Left cardiac atrium (tissue), 4 donors: Measurements from ENCODE around the gene PRPF38B. TPM values are rescaled to one million over a fixed set of nuclear protein-coding genes. Genes with fewer than 3 reads are reported as not detected.

ENCODE experiments used
- ATAC-seq, 2 donors: fragments of 200-7000 bp; cut with Tn5 transposase; one replicate each; pipeline ENCODE4 v1.9.1; 2020; ENCODE audit warnings: mild to moderate bottlenecking in 2 of 2, moderate library complexity in 2 of 2
- DNase-seq: peaks from one replicate; pipeline ENCODE4 v3.0.0-alpha.2; 2020
- intact Hi-C, 2 donors: fragments of 100-400 bp; cut with DNase I; formaldehyde crosslinking; loops; one replicate each; pipeline versions ENCODE4 v1.14.1 to v1.15.1; 2022 to 2023
- total RNA-seq, 2 donors: library from RNA; stranded (reverse); fragmentation: NEBNext Ultra II Directional; extraction: Animal tissue kit (Norgen Biotek cat#: 25700); gene quantifications; one replicate each; pipeline ENCODE4 v1.2.1, GENCODE V29; 2021
- donor health status: DM: no; HTN: yes; CAD: no.
- donor health status: DM: no; HTN: yes; CAD: no; lungs with severe emphysema.
- donor health status: DM: yes; HTN: yes; CAD: no.
- donor health status: Dilated cardiomyopathy.

Gene PRPF38B
- total RNA-seq, 2 donors from 2014 or later: 18.9 to 22.6 TPM

DNA sequence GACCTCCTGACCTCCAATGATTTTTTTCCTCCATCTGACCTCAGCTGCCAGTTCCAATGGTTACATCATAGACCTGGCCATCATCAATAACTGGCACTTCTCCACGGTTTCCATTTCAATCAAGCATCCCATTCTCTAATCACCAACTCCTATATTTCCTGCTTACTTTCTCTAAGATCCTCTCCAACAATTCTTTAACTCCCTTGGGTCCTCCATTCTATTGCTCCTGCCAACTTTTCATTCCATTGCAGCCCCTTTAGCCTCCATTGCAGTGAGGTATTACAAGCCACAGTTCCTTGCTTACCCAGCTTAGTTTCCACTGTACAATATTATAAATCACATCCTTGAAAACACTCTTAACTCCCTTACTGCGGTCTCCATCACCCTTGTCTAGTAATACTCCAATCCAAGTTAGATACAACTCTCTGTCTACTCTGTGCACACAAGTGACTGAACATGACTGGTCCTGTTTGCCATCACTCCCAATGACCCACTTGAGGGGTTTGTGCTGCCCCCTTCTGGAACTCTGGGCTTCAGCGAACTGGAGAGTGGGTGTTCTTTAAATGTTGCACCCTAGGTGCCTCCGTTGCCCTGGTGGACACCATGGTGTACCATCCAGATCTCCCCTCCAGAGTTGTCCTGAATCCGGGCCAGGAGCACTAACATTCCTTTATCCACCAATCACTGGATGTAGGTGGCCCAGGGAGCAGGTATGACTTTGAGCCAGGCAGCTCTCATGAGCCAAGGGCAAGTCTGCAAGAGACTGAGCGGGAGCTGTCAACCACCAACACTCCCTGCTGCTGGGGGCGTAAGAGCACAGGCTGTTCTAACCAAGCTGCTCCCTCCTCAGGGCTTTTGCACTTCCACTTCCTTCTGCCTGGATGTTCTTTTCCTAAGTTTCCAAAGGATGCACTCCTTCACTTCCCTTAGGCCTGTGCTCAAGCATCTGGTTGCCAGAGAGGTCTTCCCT is 16.9 kb downstream of the PRPF38B start:
- DNase-seq (no peak), ATAC-seq (peak in 1 of 2 donors; percentile 19)
- intact Hi-C loops: no loop called here

DNA sequence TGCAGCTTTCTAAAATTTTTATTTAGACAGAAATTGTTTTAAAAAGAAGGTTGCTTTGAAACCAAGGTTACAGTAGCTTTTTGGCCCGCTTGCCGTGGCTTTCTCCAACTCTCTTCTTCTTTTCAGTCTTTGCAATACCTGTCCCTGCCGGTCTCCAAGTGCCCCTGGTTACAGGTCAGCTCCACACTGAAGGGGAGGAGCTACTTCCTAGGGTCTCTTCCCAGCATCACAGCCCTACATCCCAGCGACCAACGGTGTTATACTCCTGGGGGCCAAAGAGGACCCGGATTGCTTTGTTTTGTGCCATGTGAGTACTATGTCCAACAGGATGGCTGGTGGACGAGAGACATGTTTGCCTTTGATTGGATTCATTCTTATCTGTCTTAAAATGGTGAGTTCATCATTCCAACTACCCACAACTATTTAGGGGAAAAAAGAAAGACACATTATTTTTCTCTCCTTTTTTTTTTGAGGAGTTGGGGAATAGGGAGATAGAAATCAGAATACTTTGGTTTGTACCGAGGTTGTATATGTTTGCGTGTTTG is 20.6 kb downstream of the PRPF38B start, which contains the start of gene FNDC7:
TSS of gene FNDC7 (plus strand) at position 303 of the 545 bp plus-strand sequence. CDS start at position 329, 26 bp downstream.
- no peak for ATAC-seq
- intact Hi-C loops: no loop called here
- DNase-seq: no peak

DNA sequence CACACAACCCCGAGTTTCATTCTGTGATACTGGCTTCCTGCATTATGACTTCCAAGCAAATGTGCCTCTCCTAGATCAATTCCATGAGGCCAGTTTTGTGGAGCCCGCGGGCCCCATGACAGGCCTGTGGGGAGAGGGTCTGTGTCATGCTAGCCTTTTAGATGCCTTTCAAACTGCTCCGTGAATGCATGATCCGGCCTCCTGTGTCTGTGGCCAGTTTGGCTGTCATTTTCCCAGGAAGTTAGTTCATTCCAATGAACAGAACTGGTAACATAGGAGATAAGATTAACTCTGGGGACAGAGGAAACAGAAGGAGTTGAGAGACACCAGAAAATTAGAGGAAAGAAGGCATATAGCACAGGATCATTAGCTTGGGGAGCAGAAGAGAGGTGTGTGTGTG is 23.8 kb downstream of the PRPF38B start:
- intact Hi-C loops: no loop called here
- ATAC-seq (peak; percentile 9 to 70), DNase-seq (no peak)

DNA sequence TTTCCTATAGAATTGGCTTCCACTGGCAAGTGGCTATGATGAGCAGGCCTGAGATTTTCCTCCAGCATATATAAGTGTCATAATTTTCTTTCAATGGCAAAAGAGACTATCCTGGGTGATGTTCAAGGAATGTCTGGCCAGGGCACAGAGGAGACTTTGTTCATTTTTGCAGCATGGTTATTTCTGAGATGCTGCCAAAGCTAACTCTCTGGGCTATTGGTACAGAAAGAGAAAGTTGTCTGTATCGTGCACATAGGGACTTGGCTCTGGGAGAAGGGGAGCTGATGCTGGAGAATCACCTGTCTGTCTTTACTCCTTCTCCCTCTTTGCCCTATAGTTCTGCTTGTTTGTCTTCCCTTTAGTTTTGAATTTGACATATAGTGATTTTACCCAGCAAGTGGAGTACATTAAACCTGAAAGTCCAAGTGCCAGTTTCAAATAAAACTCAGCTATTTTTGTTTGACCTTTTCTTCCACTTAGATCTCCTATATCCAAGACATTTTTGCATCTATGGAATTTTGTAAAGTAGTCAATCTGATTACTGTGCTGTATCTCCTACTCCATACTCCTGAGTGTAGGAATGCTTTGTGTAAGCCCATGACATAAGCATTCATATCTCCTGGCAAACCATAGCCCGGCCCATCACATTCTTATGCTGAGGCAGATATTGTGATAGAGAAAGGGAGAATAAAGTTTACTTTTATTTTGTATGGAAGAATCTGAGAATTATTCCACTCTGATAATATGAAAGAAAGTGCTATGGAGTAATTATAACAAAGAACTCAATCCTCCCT is 24.5 kb downstream of the PRPF38B start:
- DNase-seq: no peak
- intact Hi-C loops: no loop called here
- peak in 1 of 2 donors; percentile 7 for ATAC-seq

DNA sequence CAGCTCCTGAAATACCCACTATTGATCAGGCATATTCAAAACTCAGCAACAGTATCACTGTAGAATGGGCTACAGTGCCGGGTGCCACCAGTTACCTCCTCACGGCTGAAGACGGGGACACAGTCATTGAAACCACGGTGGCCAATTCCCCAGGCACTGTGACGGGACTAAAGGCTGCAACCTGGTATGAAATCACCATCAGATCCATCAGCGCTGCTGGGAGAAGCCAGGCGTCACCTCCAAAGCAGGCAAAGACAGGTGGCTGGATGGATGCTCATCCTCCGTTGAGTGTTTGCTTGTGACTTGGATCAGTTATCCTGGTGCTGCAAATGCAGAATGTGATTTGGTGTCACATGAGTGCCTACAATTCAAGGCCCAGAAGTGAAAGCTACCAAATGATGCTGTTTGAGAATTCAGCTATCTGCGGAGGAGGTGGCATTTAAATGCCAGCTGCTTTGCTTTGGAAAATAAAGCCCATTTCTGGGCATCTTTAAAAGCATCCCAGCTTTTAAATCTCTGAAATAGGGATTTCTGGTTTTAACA is 25.7 kb downstream of the PRPF38B start:
- intact Hi-C loops: no loop called here
- ATAC-seq: no peak
- DNase-seq: no peak

DNA sequence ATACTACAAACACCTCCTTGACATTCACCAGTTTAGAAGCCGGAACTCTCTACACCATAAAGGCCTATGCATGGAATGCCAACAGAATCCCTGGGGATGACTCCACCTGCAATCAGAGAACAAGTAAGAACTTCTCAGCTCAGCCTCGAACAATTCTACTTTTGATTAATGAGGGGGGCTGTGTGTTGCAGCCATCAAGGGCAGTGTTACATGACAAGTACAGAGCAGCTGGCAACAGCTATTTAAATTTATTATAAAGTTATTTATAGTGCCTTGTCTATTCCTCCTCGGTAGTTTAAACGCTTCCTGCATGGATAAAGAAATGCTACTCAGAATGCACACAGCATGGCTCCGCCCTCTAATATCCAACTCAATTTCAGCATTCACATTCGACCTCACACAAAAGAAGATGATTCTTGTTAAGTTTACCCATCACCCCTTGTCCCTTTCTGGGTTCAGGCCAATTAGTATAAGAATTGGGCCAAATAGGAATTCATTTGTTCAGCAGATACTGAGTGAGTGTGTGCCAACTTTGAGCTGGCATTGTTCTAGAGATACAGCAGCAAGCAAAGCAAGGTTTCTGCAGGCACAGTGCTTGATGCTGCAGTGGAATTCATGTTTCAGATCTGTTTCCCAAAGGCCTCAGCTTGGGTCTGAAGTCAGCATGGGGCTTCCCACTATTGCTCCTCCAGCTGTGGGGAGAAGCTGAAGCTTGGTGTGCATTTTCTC is 27.0 kb downstream of the PRPF38B start:
- intact Hi-C loops: no loop called here
- DNase-seq (no peak), ATAC-seq (peak in 1 of 2 donors; percentile 5)

DNA sequence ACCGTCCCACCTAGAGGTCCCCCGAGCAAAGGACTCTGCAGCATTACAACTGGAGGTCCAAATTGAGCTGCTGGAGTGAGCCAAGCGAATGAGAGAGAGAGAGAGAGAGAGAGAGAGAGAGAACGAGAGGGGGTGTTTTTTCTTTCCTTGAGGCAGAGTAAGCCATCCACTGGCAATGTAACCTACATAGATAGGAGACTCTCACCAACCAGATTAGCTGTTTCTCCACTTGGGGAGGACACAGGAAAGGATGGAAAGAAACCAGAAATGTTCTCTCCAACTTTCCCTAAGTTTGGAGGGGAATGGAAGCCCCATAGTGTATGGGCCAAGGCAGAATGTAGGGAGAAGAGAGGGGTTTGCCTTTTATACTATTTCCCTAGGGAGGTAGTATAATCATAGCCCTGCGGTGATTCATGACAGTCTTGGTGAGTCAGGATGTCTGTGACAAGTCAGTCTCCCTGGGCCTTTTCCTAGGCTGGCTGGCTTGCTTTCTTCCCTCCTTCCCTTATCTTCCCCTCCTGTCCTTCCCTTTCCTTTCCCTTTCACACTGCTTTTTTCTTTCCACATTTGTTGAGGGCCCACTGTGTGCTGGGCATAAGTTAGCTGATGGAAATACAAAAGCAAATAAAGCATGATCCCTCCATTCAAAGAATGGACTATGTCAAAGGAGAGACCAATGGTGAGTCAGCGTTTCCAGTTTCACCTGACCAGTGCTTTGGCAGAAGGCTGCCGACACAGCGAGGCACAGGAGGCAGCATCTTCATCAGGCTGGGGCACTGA is 27.7 kb downstream of the PRPF38B start:
- intact Hi-C loops: no loop called here
- ATAC-seq: peak; percentile 32 to 88
- DNase-seq: peak; percentile 45

DNA sequence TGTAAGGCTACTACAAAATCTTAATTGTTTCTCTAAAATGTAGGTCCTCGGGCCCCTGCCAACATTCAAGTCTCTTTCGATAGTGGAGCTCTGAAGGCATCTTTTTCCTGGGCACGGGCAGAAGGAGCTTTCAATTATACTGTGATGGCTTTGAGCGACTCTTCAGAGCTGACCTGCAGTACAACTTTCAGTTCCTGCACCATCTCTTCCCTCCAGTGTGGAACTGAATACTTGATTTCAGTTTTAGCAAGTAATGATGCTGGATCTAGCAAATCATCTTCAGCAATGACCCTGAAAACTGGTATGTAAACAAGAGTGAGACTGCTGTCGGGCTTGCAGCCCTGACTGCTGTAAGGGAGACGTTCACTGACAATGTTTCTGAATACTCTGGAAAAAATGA is 30.2 kb downstream of the PRPF38B start:
- intact Hi-C loops: no loop called here
- DNase-seq (no peak), ATAC-seq (no peak)

DNA sequence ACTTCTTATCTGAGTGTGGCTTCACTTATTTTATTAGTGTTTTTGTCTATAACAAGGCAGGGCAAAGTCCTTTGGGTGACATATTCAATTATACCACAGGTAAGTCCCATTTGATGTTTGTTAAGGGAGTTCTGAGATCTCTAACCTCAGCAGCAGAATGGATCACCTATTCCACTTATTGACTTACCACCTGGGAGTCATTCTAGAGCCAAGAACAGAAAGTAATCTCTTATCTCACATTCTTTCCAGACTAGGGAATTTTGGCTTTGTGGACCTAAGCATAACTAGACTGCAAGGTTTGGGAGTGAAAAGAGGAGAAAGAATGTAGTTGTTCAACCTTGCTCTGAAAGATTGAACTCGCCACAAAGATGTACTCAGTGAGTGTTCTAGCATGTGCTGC is 33.8 kb downstream of the PRPF38B start:
- DNase-seq (no peak), ATAC-seq (no peak)
- intact Hi-C loops: no loop called here

DNA sequence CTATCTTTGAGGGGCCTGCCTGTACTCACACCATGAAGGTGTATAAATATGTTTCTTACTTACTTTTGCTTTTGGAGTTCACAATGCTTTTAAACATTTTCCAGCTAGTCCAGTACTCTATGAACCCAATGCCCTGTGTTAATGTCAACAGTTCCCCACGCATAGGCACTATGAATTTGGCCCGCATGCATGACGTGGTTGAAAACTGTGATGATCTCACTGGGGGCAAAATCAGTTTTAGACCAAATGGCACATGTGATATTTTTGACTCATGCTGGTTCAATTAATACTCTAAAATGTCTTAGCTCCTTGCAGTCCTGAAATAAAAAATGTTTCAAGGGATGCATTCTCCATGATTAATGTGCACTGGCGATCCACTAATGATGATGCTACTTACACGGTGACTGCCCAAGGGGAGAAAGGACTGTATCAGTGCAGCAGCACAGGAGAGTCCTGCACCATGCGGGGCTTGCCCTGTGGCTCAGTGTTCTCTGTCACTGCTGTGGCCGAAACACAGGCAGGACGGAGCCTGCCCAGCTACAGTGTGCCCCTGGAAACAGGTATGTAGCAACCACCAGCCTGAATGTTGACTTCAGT is 36.3 kb downstream of the PRPF38B start:
- ATAC-seq (no peak), DNase-seq (no peak)
- intact Hi-C loops: no loop called here

DNA sequence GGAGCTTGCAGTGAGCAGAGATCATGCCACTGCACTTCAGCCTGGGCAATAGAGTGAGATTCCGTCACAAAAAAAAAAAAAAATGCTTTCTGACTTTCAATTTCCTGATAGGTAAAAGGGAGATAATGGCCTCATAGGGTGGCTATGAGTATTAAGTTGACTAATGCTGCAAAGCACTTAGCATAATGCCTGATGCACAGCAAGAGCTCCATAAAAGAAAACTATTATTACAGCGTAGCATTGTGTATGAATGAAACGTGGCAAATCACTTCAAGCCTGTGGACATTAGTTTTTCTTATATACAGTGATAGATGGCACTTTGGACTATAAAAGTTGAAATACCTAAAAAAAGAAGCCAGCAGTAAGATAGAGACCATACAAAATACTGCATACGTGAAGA is 37.4 kb downstream of the PRPF38B start:
- DNase-seq (no peak), ATAC-seq (no peak)
- intact Hi-C loops: no loop called here

DNA sequence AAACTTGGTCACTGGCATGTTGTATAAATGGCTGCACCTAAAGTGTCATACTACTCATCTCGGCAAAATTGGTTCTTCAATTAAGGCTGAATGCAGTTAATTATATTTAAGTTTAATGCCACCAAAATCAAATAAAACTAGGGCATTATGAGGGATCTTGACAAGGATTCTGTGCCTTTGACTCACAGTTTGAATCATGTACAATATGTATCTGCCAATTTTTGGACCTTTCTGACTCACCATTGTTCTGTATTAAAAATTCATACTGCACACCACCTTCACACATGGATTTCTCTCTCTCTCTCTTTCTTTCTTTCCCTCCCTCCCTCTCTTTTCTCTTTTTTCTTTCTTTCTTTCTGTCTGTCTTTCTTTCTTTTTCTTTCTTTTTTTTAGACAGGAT is 40.3 kb downstream of the PRPF38B start:
- intact Hi-C loops: no loop called here
- DNase-seq (no peak), ATAC-seq (no peak)

DNA sequence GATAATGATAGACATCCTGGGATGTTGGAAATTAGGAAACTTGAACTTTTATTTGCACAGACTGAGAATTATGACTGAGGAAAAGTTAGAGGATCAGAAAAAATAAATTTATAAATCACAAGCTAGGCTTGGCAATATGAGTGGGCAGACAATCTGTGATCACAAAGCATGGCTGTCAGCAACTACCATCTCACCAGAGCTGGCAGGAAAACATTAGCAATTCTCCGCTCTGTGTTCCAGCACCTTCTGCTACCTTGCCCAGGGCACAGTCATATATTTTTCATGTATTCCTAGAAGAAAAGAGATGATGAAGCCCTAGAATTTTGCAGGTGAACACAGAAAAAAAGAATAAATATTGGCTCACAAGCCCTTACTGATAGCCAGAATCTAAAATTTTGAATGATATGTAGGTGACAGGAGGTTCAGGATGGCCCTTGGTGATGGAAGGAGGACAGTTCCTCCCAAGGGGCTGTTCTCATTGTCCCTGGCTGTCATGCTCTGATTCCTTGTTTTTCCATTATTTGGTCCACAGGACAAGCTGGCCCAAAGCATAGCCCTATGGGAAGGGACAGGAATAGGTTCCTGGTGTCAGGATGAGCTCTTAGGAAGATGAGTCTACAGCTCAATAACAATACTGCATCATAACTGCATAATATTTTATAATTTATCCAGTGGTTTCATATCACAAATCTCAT is 42.2 kb downstream of the PRPF38B start:
- DNase-seq (no peak), ATAC-seq (no peak)
- intact Hi-C loops: no loop called here

DNA sequence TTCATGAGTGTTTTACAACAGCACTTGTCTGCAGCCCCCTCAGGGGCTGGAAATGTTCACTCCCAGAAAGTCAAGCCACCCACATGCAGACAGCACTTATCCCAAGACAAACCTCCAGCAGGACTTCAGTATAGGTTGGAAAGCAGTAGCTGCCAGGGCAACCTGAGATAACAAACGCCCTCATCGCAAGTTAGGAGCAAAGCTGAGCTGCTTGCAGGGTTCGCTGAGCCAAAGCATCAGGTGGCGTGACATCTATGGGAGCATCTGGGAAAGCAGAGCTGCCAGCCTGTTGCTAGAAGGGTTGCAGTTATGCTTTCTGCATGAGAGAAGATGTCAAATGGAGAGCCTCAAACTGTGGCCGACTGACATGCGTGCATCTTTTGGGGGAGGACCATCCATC is 50.1 kb downstream of the PRPF38B start:
- DNase-seq (no peak), ATAC-seq (no peak)
- intact Hi-C loops: no loop called here

DNA sequence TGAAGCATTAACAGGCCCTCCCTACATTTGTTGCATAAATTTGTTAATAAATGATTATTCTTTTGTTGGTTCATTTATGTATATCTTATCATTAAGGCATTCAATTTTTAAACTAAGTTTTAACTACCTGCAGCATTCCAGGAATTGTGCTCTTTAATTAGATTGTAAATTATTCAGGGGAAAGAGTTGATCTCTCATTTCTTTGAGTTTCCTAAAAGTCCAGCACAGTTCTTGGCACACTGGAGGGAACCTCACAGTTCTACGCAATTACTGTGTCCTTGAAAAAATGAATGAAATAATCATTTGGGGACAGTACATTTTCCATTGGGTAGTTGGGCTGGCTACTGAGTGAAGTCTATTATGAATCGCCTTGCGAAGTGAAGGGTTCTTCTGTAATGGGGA is 53.9 kb downstream of the PRPF38B start:
- DNase-seq (no peak), ATAC-seq (no peak)
- intact Hi-C loops: loop anchor here in 1 of 2 donors (5.0 kb wide), 1 partner anchor 54 kb away; the partner anchor contains the start of gene PRPF38B

DNA sequence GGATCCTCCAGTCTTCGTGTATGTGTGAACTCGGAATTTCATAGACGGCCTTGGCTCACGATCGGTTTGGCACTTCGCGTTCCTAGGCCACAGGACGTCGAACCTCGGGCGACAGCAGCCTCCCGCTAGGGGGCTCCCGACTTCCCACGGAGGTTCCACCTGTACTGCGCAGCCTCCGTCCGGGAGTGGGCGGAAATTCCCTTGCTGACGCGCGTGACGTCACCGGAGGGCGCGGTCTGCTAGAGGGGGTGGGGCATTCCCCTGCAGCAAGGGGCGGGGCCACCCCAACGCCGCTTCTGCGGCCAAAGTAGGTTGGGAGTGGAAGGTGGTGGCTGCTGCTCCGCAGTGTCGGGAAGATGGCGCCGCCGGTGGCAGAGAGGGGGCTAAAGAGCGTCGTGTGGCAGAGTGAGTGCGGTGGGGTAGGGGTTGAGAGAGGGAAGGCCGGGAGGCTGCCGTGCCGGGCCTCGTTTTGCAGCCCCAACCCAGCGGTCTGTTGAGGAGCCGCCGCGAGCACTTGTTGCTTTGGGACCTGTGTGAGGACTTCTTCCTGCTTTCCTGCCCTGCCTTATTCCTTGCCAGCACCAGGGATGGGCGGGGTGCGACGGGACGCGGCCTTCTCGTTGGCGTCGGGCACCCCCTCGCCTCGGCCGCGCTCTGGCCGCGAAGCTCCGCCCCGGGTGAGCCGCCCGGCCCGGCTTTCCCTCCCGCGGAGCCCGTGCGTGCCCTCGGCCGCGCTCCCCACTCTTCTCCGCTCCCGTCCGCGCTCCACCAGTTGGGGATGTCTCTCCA is 54.5 kb downstream of the PRPF38B start, which contains the start of gene STXBP3:
TSS of gene STXBP3 (plus strand) at position 293 of the 789 bp plus-strand sequence. CDS start at position 357, 64 bp downstream.
- DNase-seq (peak; percentile 99), ATAC-seq (peak; percentile 97 to 98)
- intact Hi-C loops: loop anchor here in 1 of 2 donors (5.0 kb wide), 1 partner anchor 54 kb away; the partner anchor contains the start of gene PRPF38B
